ENCODE data around the gene PITX1. TPM values are rescaled to one million over a fixed set of nuclear protein-coding genes. Genes with fewer than 3 reads are reported as not detected.

The PITX1 gene
- total RNA-seq, 2 donors from 2014 or later: 1.3 to 2.4 TPM

DNA sequence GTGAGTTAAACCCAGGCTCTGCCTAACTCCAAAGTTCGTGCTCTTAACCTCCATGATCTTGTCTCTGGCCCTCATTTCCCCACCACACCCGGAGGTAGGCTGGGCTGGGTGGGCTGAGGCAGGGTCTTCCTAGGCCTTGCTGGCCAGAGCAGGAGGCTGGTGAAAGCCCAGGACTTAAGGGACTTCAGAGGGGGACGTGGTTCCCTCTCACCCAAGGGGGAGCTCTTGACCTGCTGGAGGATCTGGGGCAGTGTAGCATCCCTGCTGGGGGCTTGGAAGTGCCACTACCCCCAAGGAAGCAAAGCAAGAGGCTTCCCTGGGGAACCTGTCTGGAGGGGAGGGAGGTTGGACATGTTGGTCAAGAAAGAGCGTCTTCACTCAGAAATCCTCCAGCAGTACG is 14.7 kb downstream of the PITX1 start:
- peaks cover 18% of the 10 kb centered on the region for H3K27me3 ChIP-seq (ENCODE audit: control insufficient read depth, insufficient read depth, low read length, poor library complexity, severe bottlenecking)
- Mint-ChIP-seq H3K27ac (no peak overlapping the region), H3K36me3 (ENCODE audit: low read depth) (no peaks in the 10 kb centered on the region), H3K4me3 (no peak overlapping the region), H3K27me3 (ENCODE audit: insufficient read depth) (peaks cover 58% of the 10 kb centered on the region), H3K4me1 (no peaks in the 10 kb centered on the region), H3K9me3 (no peaks in the 10 kb centered on the region)
- no peaks in the 10 kb centered on the region for H3K36me3 ChIP-seq (ENCODE audit: control insufficient read depth, insufficient read depth, low read length)
- no peaks in the 10 kb centered on the region for H3K9me3 ChIP-seq (ENCODE audit: control insufficient read depth, low read length)
- no peak overlapping the region for H3K4me3 ChIP-seq (ENCODE audit: low read length)
- H3K27ac ChIP-seq (ENCODE audit: low read depth, low read length): no peak overlapping the region
- H3K9ac ChIP-seq (ENCODE audit: extremely low read depth, low read length, poor library complexity, severe bottlenecking): no peak overlapping the region
- TF ChIP-seq, protein P1, sequence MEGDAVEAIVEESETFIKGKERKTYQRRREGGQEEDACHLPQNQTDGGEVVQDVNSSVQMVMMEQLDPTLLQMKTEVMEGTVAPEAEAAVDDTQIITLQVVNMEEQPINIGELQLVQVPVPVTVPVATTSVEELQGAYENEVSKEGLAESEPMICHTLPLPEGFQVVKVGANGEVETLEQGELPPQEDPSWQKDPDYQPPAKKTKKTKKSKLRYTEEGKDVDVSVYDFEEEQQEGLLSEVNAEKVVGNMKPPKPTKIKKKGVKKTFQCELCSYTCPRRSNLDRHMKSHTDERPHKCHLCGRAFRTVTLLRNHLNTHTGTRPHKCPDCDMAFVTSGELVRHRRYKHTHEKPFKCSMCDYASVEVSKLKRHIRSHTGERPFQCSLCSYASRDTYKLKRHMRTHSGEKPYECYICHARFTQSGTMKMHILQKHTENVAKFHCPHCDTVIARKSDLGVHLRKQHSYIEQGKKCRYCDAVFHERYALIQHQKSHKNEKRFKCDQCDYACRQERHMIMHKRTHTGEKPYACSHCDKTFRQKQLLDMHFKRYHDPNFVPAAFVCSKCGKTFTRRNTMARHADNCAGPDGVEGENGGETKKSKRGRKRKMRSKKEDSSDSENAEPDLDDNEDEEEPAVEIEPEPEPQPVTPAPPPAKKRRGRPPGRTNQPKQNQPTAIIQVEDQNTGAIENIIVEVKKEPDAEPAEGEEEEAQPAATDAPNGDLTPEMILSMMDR (conservative IDR thresholded peaks at IDR 0.05): peak; percentile 38
- DNase-seq: no peak
- H3K4me1 ChIP-seq (ENCODE audit: control insufficient read depth, insufficient read depth, low read length): no peaks in the 10 kb centered on the region
- WGBS, 2 experiments (ENCODE audit: insufficient coverage in 1 of 2, insufficient read length in 1 of 2): 88 to 96% methylated on average over 4 to 5 of the region's 5 CpGs

DNA sequence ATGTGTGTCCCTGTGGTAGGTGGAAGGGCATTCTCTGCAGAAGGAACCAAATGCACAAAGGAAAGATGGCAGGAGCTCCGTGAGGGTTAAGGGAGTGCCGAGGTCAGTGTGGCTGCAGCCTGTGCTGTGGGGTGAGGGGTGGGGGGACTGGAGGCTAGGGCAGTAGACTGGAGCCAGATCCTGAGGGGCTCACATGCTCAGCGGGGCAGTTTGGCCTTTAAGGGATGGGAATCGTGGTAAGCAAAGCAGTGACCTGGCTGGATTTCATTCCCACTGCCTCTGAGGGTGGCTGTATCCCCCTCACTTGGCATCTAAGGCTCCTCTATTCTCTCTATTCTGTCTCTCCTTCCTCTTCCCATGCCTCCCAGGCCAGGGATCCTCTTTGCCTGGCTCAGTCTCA is 15.6 kb downstream of the PITX1 start:
- no peaks in the 10 kb centered on the region for H3K36me3 ChIP-seq (ENCODE audit: control insufficient read depth, insufficient read depth, low read length)
- Mint-ChIP-seq H3K36me3 (ENCODE audit: low read depth) (no peaks in the 10 kb centered on the region), H3K27ac (no peak overlapping the region), H3K27me3 (ENCODE audit: insufficient read depth) (peaks cover 52% of the 10 kb centered on the region), H3K4me3 (no peak overlapping the region), H3K9me3 (no peaks in the 10 kb centered on the region), H3K4me1 (no peaks in the 10 kb centered on the region)
- no peak overlapping the region for H3K27ac ChIP-seq (ENCODE audit: low read depth, low read length)
- no peak for DNase-seq
- peaks cover 17% of the 10 kb centered on the region for H3K27me3 ChIP-seq (ENCODE audit: control insufficient read depth, insufficient read depth, low read length, poor library complexity, severe bottlenecking)
- no peak overlapping the region for H3K9ac ChIP-seq (ENCODE audit: extremely low read depth, low read length, poor library complexity, severe bottlenecking)
- H3K9me3 ChIP-seq (ENCODE audit: control insufficient read depth, low read length): no peaks in the 10 kb centered on the region
- WGBS, 2 experiments (ENCODE audit: insufficient coverage in 1 of 2, insufficient read length in 1 of 2): 79 to 92% methylated on average over 4 of the region's 4 CpGs
- no peaks in the 10 kb centered on the region for H3K4me1 ChIP-seq (ENCODE audit: control insufficient read depth, insufficient read depth, low read length)
- TF ChIP-seq, protein P1 (conservative IDR thresholded peaks at IDR 0.05): no peak
- no peak overlapping the region for H3K4me3 ChIP-seq (ENCODE audit: low read length)

DNA sequence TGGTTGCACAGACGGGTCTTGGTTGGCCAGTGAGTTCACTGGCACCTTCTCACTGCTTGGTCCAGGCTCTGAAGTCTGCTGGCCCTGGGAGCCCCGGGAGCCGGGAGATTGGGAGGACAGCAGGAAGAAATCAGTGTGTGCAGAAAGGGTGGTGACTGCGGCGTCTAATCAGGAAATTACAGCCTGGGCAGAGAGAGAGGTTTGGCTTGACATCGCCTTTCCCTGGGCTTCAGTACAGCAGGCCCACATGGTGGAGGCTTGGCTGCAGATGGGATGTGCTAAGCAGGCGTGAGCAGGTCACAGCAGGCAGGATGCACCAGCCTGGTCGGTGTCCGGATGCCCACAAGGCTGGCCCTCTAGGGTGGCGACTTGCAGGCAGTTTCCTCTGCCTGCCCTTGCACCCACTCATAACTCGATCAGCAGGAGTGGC is 17.2 kb downstream of the PITX1 start:
- no peak overlapping the region for H3K27ac Mint-ChIP-seq
- H3K4me1 Mint-ChIP-seq: no peaks in the 10 kb centered on the region
- H3K36me3 Mint-ChIP-seq (ENCODE audit: low read depth): no peaks in the 10 kb centered on the region
- Histone ChIP-seq H3K4me3 (ENCODE audit: low read length) (no peak overlapping the region), H3K27ac (ENCODE audit: low read depth, low read length) (no peak overlapping the region), H3K27me3 (ENCODE audit: control insufficient read depth, insufficient read depth, low read length, poor library complexity, severe bottlenecking) (peaks cover 14% of the 10 kb centered on the region), H3K4me1 (ENCODE audit: control insufficient read depth, insufficient read depth, low read length) (no peaks in the 10 kb centered on the region), H3K9me3 (ENCODE audit: control insufficient read depth, low read length) (no peaks in the 10 kb centered on the region), H3K36me3 (ENCODE audit: control insufficient read depth, insufficient read depth, low read length) (no peaks in the 10 kb centered on the region), H3K9ac (ENCODE audit: extremely low read depth, low read length, poor library complexity, severe bottlenecking) (no peak overlapping the region)
- TF ChIP-seq, protein P1 (conservative IDR thresholded peaks at IDR 0.05): no peak
- H3K9me3 Mint-ChIP-seq: no peaks in the 10 kb centered on the region
- peak; percentile 81 for DNase-seq
- H3K27me3 Mint-ChIP-seq (ENCODE audit: insufficient read depth): peaks cover 38% of the 10 kb centered on the region
- 83 to 92% methylated on average over 9 to 11 of the region's 11 CpGs for WGBS, 2 experiments (ENCODE audit: insufficient coverage in 1 of 2, insufficient read length in 1 of 2)
- H3K4me3 Mint-ChIP-seq: no peak overlapping the region

All from endodermal cell (in vitro differentiated cells).